SK-N-SH treated with all-trans-retinoic acid at 6 μM for 48 hours (cell line): Measurements from ENCODE around the gene THRAP3.

Source experiments
- ATAC-seq: fragments of 200-7000 bp; cut with Tn5 transposase; 3 replicates; pipeline ENCODE4 v1.9.1; 2020; ENCODE audit warnings: mild to moderate bottlenecking, moderate library complexity
- ARNTL ChIP-seq: fragments of 450-650 bp; formaldehyde crosslinking; IDR thresholded peaks from 2 replicates; pipeline ENCODE4 v1.5.0; 2020; ENCODE audit warnings: low read depth, mild to moderate bottlenecking, moderate library complexity, borderline replicate concordance
- BACH2 ChIP-seq: fragments of 250-450 bp; sonication (Bioruptor Pico); IDR thresholded peaks from 2 replicates; pipeline ENCODE4 v1.9.0; 2021; ENCODE audit warnings: mild to moderate bottlenecking, borderline replicate concordance
- CSDC2 ChIP-seq: fragments of 250-450 bp; sonication (Bioruptor Pico); IDR thresholded peaks from 2 replicates; pipeline ENCODE4 v1.5.0; 2020; ENCODE audit warnings: mild to moderate bottlenecking, moderate library complexity
- GLIS3 ChIP-seq: fragments of 250-450 bp; sonication (Bioruptor Pico); IDR thresholded peaks from 2 replicates; pipeline ENCODE4 v1.5.0; 2020; ENCODE audit warnings: mild to moderate bottlenecking, moderate library complexity
- ISL1 ChIP-seq: fragments of 250-450 bp; sonication (Bioruptor Pico); IDR thresholded peaks from 2 replicates; pipeline ENCODE4 v2.1.2; 2022; ENCODE audit warnings: mild to moderate bottlenecking, moderate library complexity
- OSR1 ChIP-seq: fragments of 250-450 bp; sonication (Bioruptor Pico); IDR thresholded peaks from 2 replicates; pipeline ENCODE4 v1.8.0; 2022; ENCODE audit warnings: moderate library complexity, mild to moderate bottlenecking, inconsistent platforms
- PPARA ChIP-seq: fragments of 250-450 bp; sonication (Bioruptor Pico); IDR thresholded peaks from 2 replicates; pipeline ENCODE4 v1.5.0; 2020; ENCODE audit warnings: mild to moderate bottlenecking, borderline replicate concordance
- RARB ChIP-seq: fragments of 250-450 bp; sonication (Bioruptor Pico); IDR thresholded peaks from 2 replicates; pipeline ENCODE4 v1.8.0; 2021; ENCODE audit warnings: mild to moderate bottlenecking, moderate library complexity
- SNAI2 ChIP-seq: fragments of 250-450 bp; sonication (Bioruptor Pico); IDR thresholded peaks from 2 replicates; pipeline ENCODE4 v1.5.0; 2020; ENCODE audit warnings: mild to moderate bottlenecking, moderate library complexity
- TCF4 ChIP-seq: fragments of 250-450 bp; sonication (Bioruptor Pico); IDR thresholded peaks from 2 replicates; pipeline ENCODE4 v1.8.0; 2021; ENCODE audit warnings: mild to moderate bottlenecking, moderate library complexity, borderline replicate concordance
- TOX ChIP-seq: fragments of 250-450 bp; sonication (Bioruptor Pico); IDR thresholded peaks from 2 replicates; pipeline ENCODE4 v1.8.0; 2021; ENCODE audit warnings: mild to moderate bottlenecking, moderate library complexity, borderline replicate concordance
- ZC3H10 ChIP-seq: fragments of 250-450 bp; sonication (Bioruptor Pico); IDR thresholded peaks from 2 replicates; pipeline ENCODE4 v1.5.1; 2021; ENCODE audit warnings: mild to moderate bottlenecking, moderate library complexity
- ZFP30 ChIP-seq: fragments of 450-650 bp; formaldehyde crosslinking; IDR thresholded peaks from 2 replicates; pipeline ENCODE4 v1.5.0; 2022; ENCODE audit warnings: mild to moderate bottlenecking, moderate library complexity
- ZNF565 ChIP-seq: fragments of 450-650 bp; formaldehyde crosslinking; conservative IDR thresholded peaks from 2 replicates; pipeline ENCODE4 v1.5.0; 2020; ENCODE audit warnings: low read depth, mild to moderate bottlenecking, moderate library complexity
- ZNF70 ChIP-seq: fragments of 450-650 bp; formaldehyde crosslinking; IDR thresholded peaks from 2 replicates; pipeline ENCODE4 v1.5.0; 2020; ENCODE audit warnings: mild to moderate bottlenecking, moderate library complexity
- ZNF8 ChIP-seq: fragments of 450-650 bp; formaldehyde crosslinking; IDR thresholded peaks from 2 replicates; pipeline ENCODE4 v1.5.0; 2020; ENCODE audit warnings: mild to moderate bottlenecking, moderate library complexity
- TF ChIP-seq, protein P1 (sequence below): fragments of 250-450 bp; sonication (Bioruptor Pico); IDR thresholded peaks from 2 replicates; pipeline ENCODE4 v1.5.0; 2020; ENCODE audit warnings: mild to moderate bottlenecking, moderate library complexity
- TF ChIP-seq, protein P2 (sequence below): fragments of 250-450 bp; sonication (Bioruptor Pico); IDR thresholded peaks from 2 replicates; pipeline ENCODE4 v1.5.1; 2021; ENCODE audit warnings: mild to moderate bottlenecking, moderate library complexity
- TF ChIP-seq, protein P3 (sequence below): fragments of 250-450 bp; sonication (Bioruptor Pico); IDR thresholded peaks from 2 replicates; pipeline ENCODE4 v1.8.0; 2021; ENCODE audit warnings: low read depth, mild to moderate bottlenecking, moderate library complexity, borderline replicate concordance
- TF ChIP-seq, protein P4 (sequence below): fragments of 250-450 bp; sonication (Bioruptor Pico); IDR thresholded peaks from 2 replicates; pipeline ENCODE4 v1.8.0; 2020; ENCODE audit warnings: mild to moderate bottlenecking, moderate library complexity, borderline replicate concordance

Gene THRAP3

DNA sequence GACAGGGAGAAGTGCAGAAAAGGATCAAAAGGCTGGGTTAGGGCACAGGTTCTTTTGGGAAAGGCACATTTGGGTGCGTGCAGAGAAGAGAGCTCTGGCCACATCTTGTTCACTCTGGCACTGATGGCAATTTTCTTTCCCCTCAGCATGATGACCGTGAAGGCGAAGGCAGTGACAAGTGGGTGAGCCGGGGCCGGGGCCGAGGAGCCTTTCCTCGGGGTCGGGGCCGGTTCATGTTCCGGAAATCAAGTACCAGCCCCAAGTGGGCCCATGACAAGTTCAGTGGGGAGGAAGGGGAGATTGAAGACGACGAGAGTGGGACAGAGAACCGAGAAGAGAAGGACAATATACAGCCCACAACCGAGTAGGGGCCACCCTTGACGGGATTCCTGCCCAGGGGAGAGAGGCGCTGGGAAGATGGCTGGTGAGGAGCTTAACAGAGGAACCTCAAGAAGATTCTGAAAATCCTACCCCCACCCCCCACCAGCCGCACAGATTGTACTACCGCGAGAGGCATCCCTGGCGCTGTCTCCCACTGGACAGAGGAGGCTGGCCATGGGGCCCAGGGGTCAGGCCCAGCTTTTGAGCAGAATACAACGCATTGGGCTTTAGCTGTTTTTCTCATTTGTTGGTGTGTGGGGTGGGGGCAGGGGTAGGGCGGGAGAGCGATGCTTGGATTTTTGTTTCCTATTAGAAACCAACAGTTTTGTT lies 79.6 kb downstream of the THRAP3 start:
- no peak for ATAC-seq
- TF ChIP-seq ZFP30: no peak
- TF ChIP-seq, protein P1, sequence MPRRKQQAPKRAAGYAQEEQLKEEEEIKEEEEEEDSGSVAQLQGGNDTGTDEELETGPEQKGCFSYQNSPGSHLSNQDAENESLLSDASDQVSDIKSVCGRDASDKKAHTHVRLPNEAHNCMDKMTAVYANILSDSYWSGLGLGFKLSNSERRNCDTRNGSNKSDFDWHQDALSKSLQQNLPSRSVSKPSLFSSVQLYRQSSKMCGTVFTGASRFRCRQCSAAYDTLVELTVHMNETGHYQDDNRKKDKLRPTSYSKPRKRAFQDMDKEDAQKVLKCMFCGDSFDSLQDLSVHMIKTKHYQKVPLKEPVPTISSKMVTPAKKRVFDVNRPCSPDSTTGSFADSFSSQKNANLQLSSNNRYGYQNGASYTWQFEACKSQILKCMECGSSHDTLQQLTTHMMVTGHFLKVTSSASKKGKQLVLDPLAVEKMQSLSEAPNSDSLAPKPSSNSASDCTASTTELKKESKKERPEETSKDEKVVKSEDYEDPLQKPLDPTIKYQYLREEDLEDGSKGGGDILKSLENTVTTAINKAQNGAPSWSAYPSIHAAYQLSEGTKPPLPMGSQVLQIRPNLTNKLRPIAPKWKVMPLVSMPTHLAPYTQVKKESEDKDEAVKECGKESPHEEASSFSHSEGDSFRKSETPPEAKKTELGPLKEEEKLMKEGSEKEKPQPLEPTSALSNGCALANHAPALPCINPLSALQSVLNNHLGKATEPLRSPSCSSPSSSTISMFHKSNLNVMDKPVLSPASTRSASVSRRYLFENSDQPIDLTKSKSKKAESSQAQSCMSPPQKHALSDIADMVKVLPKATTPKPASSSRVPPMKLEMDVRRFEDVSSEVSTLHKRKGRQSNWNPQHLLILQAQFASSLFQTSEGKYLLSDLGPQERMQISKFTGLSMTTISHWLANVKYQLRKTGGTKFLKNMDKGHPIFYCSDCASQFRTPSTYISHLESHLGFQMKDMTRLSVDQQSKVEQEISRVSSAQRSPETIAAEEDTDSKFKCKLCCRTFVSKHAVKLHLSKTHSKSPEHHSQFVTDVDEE (CRISPR knock-in tag): no peak
- TF ChIP-seq CSDC2: no peak
- no peak for TF ChIP-seq RARB
- no peak for TF ChIP-seq TCF4 (CRISPR knock-in tag)
- no peak for TF ChIP-seq ISL1 (CRISPR knock-in tag)
- no peak for TF ChIP-seq GLIS3
- no peak for TF ChIP-seq TOX
- no peak for TF ChIP-seq SNAI2 (CRISPR knock-in tag)
- TF ChIP-seq ZC3H10 (CRISPR knock-in tag): no peak
- TF ChIP-seq BACH2 (CRISPR knock-in tag): no peak
- TF ChIP-seq, protein P2, sequence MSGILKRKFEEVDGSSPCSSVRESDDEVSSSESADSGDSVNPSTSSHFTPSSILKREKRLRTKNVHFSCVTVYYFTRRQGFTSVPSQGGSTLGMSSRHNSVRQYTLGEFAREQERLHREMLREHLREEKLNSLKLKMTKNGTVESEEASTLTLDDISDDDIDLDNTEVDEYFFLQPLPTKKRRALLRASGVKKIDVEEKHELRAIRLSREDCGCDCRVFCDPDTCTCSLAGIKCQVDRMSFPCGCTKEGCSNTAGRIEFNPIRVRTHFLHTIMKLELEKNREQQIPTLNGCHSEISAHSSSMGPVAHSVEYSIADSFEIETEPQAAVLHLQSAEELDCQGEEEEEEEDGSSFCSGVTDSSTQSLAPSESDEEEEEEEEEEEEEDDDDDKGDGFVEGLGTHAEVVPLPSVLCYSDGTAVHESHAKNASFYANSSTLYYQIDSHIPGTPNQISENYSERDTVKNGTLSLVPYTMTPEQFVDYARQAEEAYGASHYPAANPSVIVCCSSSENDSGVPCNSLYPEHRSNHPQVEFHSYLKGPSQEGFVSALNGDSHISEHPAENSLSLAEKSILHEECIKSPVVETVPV (CRISPR knock-in tag): no peak
- TF ChIP-seq ZNF565 (CRISPR knock-in tag): no peak
- TF ChIP-seq, all 23 proteins: peak for 0

- no peak for ATAC-seq
- TF ChIP-seq TCF4 (CRISPR knock-in tag) (no peak), ZNF8 (CRISPR knock-in tag) (no peak), ARNTL (CRISPR knock-in tag) (no peak), RARB (no peak), PPARA (CRISPR knock-in tag) (no peak), ZFP30 (no peak), ZNF70 (no peak), OSR1 (no peak), ISL1 (CRISPR knock-in tag) (no peak)
- TF ChIP-seq, protein P2 (CRISPR knock-in tag): no peak
- TF ChIP-seq, protein P3, sequence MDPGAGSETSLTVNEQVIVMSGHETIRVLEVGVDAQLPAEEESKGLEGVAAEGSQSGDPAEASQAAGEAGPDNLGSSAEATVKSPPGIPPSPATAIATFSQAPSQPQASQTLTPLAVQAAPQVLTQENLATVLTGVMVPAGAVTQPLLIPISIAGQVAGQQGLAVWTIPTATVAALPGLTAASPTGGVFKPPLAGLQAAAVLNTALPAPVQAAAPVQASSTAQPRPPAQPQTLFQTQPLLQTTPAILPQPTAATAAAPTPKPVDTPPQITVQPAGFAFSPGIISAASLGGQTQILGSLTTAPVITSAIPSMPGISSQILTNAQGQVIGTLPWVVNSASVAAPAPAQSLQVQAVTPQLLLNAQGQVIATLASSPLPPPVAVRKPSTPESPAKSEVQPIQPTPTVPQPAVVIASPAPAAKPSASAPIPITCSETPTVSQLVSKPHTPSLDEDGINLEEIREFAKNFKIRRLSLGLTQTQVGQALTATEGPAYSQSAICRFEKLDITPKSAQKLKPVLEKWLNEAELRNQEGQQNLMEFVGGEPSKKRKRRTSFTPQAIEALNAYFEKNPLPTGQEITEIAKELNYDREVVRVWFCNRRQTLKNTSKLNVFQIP (CRISPR knock-in tag): no peak
- TF ChIP-seq, protein P4, sequence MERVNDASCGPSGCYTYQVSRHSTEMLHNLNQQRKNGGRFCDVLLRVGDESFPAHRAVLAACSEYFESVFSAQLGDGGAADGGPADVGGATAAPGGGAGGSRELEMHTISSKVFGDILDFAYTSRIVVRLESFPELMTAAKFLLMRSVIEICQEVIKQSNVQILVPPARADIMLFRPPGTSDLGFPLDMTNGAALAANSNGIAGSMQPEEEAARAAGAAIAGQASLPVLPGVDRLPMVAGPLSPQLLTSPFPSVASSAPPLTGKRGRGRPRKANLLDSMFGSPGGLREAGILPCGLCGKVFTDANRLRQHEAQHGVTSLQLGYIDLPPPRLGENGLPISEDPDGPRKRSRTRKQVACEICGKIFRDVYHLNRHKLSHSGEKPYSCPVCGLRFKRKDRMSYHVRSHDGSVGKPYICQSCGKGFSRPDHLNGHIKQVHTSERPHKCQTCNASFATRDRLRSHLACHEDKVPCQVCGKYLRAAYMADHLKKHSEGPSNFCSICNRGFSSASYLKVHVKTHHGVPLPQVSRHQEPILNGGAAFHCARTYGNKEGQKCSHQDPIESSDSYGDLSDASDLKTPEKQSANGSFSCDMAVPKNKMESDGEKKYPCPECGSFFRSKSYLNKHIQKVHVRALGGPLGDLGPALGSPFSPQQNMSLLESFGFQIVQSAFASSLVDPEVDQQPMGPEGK (CRISPR knock-in tag): no peak
- TF ChIP-seq, all 23 proteins: peak for 0
Observed at GRCh38 chr1:36304521-36304920, 80.3 kb downstream of the THRAP3 start.
